COLO829 (cell line): ENCODE measurements around the gene OR52J3.
"Not testable (repeated sequence)": the region's sequence is repeated elsewhere in the genome, so short reads cannot be mapped to it uniquely, and the experiment has no call there.

Experiments used
- DNase-seq: peaks from one replicate; pipeline ENCODE4 v3.0.0; 2012; ENCODE audit warnings: low spot score

The OR52J3 gene

DNA sequence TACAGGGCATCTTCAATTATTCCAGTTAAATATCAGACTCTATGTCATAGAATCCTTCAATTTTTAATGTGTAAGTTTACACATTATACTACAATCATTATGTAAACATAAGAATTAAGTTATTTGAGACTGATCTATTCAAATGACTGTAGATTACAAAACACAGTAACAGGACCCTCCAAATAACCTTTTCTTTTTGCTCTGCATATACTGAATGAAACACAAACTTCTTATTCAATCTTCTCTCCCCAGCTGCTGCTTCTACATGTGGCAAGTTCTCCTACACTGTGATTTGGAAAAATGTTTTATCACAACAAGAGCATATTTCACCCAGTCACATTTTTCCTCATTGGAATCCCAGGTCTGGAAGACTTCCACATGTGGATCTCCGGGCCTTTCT is at the start of gene OR52J3:
Gene OR52J3 (plus strand): TSS at position 301 of the 400 bp plus-strand sequence. CDS start 0 bp downstream, at position 301.
- DNase-seq = no peak

DNA sequence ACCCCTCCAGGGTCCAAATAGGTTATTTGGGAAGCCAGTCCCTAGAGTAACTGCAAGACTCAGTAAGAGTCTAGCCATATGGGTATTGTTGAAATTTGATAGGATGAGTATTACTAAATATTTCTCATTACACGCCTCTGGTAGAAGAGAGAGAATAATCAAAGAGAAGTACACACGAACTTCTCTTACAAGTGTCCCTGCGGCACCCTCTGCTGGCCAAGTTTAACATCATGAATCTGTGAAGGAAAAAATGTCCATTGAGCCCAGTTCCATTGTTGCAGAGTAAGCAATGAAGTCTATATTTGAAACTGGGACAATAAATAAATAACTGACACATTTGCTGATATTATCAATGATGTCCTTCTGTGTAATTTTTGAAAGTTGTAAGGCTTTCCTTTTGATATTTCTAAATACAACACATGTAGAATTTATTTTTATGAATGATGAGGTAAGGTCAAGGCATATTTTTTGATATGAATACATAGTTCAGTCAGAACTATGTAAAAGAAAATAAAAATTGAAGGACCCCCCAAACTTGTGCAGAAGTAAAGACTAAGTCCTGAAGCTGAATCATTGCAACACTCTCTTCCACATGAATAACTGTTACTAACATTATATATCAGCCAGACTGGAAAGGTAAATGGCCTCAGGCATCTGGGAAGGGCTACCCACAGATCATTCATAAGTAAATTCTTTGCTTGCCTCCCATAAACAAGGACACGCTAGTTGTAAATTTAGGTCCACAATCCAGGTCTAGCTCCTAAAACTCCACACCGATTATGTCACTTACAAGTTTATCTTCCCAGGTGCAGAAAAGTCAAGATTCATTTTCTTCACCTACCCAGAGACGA is 41.7 kb upstream of the OR52J3 start:
- DNase-seq = peak; percentile 14

DNA sequence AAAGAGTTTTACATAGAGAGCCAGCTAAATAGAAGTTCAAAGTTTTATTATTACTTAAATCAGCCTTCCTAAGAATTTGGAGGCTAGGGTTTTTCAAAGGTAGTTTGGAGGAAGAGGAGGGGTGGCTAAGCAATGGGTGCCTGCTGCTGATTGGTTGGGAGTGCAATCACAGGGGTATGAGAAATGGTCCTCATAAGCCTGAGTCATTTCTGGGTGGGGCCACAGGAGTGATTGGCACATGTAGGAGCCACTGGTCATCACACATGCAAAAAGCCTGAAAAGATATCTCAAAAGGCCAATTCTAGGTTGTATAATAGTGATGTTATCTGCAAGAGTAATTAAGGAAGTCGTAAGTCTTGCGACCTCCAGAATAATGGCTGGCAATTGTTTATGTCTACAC is 38.8 kb upstream of the OR52J3 start:
- no peak for DNase-seq

DNA sequence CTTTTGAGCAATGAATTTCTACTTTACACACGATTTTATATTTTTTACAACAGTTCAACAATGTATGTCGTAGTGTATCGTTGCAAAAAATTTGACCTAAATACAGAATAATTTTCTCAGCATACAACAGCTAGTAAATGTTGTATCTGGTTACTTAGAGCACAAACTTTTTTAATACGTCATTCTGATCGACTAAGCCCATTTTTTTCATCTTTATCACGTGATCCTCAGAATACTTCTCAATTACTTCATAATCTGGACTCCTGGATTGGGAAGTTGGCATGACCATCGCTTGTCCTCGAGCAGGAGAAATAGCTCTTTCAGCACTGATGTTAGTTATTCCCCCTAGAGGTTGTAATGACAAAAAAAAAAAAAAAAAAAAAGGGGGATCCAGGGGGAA is 35.1 kb upstream of the OR52J3 start:
- no peak for DNase-seq

DNA sequence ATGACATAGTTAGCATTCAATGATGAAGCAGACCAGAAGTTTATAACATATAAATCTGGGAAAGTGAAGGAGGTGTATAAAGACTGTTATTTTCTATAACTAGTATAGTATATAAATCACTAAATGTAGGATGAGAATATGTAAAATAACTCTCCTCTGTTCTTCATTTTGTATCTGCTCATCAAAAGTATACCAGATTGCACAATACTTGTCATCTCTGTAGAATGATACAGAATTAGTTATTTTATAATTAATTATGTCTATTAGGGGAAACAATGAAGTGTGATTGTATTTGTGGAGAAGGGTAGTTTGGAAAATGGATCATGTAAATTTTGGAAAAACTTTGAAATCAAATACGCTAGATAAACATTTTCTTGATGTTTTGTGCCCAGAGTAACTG is 33.3 kb upstream of the OR52J3 start:
- DNase-seq = no peak

DNA sequence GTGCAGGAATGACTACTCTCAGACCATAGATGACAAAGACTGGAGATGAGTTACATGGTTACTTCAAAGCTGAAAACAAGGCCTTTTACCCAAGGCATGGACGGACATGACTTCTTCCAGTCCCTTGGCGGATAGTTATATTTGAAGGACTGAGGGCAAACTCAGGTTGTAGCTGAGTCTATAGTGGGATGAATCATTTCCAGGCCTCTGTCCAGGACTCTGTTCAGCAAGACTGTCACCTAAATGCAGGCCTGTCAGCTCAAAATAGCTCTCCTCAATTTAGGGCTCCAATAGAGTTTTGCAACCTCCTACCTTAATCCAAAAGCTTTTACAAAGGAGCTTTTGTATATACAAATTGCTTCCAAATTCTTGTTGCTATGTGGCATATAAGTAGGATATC is 24.3 kb upstream of the OR52J3 start:
- DNase-seq = no peak

DNA sequence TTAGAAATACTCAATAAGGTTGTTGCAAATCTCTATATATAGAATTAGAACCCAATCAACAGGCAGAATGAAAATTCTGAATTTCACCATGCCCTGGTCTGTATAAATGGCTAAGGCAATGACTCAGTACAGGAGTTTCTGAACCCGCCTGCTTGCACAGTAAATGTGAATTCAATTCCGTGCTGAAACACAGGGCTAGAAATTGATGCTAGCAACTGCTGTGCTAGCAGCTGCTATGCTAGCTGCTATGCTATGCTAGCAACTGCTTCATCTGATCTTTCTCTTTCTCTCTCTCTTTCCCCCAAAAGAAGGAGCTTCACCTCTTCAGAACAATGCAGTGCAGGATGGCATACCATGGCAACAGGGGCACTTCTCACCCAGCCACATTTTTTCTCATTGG is 9.7 kb upstream of the OR52J3 start:
- no peak for DNase-seq

DNA sequence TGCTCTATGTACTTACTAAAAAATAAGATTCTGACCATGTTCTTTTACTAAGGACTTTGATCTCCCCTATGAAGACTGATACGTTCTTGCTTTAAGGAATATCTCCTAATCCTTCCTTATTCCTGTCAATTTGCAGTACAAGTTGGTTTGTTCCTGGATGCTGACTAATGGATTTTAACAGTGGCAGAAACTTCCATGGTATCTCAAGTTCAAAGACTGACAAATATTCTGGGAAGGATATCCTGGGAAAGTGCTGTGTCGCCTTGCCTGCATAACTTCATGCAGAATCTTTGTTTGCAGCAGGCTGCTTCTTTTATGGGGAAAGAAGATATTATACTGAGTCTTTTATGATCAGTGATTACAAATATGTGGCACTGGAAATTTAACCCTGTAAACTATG is 8.4 kb upstream of the OR52J3 start:
- DNase-seq = no peak

DNA sequence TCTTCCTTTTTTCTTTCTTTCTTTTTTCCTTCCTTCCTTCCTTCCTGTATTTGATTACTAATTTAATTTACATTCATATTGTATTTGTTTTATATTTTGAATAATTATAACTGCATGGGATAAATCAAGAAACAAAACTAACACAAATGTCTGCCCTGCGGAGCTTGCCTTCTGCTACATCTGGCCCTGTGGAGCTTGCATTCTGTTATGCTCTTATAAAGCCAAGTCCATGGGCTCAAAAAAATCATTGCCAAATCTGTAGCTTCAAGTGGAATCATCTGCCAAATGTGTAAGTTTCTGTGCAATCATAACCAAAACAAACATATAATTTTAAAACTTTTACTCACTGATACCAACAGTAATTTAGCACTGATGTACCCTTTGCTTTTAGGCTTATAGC is 8.0 kb upstream of the OR52J3 start:
- no peak for DNase-seq

DNA sequence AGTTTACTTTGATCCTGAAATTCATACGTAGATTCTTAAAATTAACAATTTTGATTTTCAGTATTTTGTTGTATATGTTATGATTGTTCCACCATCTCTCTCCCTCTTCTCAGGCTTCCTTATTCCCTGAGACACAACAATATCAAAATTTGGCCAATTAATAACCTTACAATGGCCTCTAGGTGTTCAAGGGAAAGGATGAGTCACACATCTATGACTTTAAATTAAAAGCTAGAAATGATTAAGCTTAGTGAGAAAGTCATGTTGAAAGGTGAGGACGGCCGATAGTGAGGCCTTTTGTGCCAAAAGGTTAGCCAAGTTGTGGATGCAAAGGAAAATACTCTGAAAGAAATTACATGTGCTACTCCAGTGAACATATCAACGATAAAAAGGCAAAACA is 5.5 kb upstream of the OR52J3 start:
- no peak for DNase-seq

DNA sequence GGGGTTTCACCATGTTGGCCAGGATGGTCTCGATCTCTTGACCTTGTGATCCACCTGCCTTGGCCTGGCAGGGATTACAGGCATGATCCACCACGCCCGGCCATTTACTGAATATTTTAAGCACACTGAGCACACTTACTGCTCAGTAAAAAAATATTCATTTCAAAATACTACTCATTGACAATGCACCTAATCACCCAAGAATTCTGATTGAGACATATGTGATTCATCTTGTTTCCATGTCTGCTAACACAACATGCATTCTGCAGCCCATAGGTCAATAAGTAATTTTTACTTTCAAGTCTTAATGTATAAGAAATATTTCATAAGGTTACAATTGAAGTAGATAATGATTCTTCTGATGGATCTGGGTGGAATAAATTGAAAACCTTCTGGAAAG is 4.2 kb upstream of the OR52J3 start:
- no peak for DNase-seq

DNA sequence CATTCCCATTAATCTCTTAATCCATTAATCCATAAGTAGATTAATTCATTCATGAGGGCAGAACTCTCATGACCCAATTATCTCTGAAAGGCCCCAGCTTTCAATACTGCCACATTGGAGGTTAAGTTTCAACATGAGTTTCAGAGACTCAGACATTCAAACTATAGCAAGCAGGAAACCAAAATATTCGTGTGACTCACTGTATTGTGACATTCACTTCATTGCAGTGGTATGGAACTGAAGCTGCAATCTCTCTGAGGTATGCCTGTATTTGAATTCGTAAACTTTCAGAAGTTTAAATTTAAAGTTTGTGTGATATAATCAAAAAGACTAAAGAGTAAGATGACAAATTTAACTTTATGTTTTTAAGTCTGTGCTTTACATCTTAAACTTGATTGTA is 2.9 kb upstream of the OR52J3 start:
- DNase-seq = no peak

DNA sequence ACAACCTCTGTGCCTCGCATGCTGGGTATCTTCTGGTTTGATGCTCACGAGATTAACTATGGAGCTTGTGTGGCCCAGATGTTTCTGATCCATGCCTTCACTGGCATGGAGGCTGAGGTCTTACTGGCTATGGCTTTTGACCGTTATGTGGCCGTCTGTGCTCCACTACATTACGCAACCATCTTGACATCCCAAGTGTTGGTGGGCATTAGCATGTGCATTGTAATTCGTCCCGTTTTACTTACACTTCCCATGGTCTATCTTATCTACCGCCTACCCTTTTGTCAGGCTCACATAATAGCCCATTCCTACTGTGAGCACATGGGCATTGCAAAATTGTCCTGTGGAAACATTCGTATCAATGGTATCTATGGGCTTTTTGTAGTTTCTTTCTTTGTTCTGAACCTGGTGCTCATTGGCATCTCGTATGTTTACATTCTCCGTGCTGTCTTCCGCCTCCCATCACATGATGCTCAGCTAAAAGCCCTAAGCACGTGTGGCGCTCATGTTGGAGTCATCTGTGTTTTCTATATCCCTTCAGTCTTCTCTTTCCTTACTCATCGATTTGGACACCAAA is 516 bp downstream of the OR52J3 start:
- DNase-seq = no peak

DNA sequence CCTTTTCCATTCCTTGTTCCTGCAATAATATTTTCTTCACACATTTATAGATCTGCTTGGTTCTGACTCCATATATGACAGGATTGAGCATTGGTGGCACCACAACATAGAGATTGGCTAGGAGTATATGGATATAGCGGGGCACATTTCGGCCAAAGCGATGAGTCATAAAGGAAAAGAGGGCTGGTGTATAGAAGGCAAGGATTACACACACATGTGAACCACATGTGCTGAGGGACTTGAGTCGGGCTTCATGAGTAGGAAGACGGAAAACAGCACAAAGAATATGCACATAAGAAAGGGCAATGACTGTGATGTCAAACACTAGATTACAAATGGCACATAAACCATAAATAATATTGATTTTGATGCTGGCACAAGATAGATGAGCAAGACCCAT is 12.4 kb downstream of the OR52J3 start:
- not testable (repeated sequence) for DNase-seq

DNA sequence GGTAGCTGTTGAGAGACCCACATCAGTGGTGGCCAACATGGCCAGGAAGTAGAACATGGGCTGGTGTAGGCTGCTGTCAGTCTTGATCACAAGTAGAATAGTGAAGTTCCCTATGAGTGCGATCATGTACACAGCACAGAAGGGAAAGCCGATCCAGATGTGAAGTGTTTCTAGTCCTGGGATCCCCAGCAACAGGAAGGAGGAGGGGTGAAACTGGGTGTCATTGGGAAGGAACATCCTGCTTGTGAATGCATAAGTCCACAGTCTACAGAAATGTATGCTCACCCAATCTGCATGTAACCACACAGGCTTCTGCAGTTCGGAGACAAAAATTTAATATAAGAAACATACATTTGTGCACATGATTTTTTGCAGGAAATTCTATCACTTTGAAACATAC is 13.1 kb downstream of the OR52J3 start, which contains the start of gene OR52E2:
Gene OR52E2 (minus strand): TSS at position 237 of the 400 bp plus-strand sequence. CDS start 0 bp downstream, at position 237.
- no peak for DNase-seq

DNA sequence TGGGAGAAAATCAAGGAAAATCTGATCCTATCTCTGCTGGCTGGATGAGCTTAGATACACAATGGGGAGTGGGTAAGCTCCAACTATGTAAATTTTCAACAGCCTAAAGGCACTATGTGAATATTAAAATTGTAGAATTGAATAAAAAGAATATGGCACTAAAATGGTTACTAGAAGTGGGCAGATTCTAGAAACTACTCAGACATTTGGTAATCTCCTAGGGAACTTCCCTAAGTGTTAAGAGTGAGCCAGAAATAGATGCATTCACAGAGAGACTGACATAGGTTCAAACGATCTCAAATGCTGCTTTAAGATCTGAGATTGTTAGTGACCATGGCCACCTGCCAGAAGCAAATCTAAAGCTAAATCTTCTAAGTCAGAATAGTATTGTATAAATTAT is 18.7 kb downstream of the OR52J3 start:
- DNase-seq = no peak

DNA sequence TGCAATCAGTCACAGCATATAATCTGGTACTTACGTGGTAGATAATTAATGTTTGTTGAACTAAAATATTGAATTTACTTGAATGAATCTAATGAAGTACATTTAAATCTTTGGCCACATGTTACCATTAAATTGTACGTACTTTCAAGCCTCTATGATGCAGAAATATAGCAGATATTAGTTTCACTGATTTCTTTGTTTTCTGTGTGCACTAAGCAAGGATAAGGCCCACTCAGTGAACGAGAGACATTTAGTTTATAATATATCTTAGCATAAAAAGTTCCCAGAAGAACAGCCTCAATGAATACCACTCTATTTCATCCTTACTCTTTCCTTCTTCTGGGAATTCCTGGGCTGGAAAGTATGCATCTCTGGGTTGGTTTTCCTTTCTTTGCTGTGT is 22.9 kb downstream of the OR52J3 start, which contains the start of gene OR52E1:
Gene OR52E1 (plus strand): TSS at position 301 of the 400 bp plus-strand sequence.
- DNase-seq = no peak

DNA sequence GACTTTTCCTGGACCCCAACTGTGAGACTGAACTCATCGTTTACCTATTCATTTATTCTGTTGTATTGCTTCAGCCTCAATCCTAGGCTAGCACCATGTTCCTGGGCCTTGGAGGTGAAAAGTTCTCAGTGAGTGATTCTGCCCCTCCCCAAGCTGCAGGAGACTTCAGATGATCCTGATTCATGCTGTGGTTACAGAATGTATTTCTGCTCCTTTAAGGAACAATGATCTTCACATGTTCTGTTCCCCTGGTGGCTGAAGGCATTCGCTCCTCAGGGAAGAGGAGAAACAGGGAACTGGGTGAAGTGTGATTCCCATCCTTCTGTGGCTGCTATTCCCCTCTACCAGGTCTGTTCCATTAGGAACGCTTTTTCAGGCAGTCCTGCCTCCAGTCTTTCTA is 25.5 kb downstream of the OR52J3 start:
- DNase-seq = no peak

DNA sequence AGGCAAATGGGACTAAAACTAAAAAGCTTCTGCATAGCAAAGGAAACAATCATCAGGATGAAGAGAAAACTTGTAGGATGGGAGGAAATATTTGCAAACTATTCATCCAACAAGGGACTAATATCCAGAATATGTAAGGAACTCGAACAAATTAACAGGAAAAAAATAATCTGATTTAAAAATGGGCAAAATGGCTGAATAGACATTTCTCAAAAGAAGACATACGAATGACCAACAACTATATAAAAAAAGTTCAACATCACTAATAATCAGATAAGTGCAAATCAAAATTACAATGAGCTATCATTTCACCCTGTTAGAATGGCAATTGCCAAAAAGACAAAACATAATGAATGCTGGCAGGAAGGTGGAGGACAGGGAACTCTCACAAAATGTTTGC is 35.1 kb downstream of the OR52J3 start:
- no peak for DNase-seq

DNA sequence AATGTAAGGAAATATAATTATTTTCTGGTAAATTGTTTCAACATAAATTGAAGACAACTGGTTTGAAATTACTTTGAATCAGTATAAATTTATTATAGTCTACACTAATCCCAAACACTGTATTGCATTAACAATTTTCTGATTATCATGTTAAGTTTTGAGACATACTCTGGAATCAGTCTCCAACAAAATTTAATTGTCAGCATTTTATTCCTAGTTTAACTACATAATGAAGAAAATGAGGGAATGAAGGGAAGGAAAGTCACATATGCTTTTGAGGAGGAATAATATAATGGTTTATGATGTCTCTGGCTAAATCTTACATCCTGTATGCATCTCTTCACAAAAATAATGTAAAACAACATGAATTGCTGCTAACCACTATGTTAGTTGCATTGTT is 37.3 kb downstream of the OR52J3 start:
- no peak for DNase-seq

DNA sequence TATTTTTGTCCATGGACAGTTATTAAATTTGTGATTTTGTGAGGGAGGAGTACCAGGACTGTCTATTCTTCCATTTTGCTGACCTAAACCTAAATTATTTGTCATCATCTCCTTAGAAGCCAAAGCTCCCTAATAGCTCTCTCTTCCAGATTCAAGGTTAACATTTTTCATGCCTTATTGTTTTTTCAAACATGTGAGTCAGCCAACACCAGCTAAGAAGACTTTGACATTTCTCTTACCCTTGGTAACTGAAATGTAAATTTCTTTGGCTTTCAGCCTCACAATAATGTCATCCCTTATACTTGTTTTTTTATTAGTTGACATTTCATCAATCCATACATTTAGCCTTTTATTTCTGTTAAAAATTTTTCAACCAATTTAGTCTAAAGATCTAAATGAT is 42.2 kb downstream of the OR52J3 start:
- DNase-seq = no peak

DNA sequence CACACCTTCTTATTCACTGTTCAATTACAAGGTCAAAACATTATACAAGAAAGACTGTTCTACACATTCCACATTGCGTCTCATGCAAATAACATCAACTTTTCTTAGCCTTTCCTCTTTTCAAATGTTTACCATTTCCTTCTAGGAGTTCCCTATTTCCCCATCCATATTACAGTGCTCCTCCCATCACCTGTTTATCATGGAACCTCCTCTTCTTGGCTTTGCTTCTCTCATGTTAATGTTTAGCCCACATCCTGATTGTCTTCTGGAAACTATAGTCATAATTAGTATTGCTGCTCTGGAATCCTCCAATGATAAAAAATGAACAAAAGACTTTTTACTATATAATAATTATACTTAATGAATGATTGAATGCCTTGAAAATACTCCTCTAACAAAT is 44.3 kb downstream of the OR52J3 start:
- no peak for DNase-seq

DNA sequence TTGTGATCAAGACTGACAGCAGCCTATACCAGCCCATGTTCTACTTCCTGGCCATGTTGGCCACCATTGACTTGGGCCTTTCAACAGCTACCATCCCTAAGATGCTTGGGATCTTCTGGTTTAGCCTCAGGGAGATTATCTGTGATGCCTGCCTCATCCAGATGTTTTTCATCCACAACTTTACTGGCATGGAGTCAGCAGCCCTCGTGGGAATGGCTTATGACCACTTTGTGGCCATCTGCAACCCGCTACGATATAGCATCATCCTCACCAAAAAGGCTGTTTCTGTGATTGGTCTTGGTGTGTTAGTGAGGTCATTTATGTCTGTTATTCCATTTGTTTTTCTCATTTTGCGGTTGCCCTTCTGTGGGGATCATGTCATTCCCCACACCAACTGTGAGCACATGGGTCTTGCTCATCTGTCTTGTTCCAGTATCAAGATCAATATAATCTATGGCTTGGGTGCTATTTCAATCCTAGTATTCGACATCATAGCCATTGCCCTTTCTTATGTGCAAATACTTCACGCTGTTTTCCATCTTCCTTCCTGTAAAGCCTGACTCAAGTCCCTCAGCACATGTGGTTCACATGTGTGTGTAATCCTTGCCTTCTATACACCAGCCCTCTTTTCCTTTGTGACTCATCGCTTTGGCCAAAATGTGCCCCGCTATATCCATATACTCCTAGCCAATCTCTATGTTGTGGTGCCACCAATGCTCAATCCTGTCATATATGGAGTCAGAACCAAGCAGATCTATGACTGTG is 46.7 kb downstream of the OR52J3 start:
- no peak for DNase-seq
